OCI-LY3 (cell line): ENCODE measurements around the gene SNAPC2.

Experiments used
- EZH2phosphoT487 ChIP-seq: fragments of 200-600 bp; shearing (Covaris generic); IDR thresholded peaks from 2 replicates; pipeline ENCODE4 v1.6.1; 2018; ENCODE audit warnings: antibody characterized with exemption, mixed run types, low read depth
- TF ChIP-seq, protein P1 (sequence below): fragments of 200-600, 300-600 bp; sonication (generic); IDR thresholded peaks from 2 replicates; pipeline ENCODE4 v1.5.1; 2014; ENCODE audit warnings: antibody characterized with exemption, low read length, low read depth

DNA sequence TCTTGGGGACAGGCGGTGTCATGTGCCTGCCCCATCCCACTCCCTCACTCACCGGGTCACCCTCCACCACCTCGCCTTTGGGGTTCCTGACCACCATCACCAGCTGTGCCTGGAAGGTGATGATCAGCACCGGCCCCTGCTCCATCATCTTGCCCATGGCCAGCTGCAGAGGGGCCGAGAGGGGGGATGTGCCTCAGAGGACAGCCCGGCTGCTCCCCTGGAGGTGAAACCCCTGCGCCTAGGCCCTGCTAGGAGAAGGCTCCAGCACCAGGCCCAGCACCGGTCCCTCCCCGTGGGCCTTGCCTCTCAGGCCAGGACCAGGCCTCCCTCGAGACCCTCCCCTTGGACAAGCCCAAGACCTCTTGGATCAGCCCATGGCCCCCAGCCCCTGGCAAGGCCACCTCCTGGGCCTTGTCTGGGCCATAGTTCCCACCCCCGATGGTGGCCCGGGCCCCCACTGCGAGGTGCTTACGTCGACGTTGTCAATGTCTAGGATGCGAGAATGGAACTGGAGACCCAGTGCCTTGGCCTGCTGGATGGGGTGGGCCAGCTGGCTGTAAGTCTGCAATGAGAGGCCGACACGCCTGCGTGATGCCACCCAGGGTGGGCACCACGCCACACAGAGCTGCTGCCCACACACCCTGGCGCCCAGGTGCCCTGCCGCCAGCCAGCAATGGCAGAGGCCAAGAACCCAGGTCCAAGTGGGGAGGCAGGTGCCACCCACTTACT, 7.6 kb downstream of the SNAPC2 start:
- no peak for TF ChIP-seq EZH2phosphoT487
- TF ChIP-seq, protein P1, sequence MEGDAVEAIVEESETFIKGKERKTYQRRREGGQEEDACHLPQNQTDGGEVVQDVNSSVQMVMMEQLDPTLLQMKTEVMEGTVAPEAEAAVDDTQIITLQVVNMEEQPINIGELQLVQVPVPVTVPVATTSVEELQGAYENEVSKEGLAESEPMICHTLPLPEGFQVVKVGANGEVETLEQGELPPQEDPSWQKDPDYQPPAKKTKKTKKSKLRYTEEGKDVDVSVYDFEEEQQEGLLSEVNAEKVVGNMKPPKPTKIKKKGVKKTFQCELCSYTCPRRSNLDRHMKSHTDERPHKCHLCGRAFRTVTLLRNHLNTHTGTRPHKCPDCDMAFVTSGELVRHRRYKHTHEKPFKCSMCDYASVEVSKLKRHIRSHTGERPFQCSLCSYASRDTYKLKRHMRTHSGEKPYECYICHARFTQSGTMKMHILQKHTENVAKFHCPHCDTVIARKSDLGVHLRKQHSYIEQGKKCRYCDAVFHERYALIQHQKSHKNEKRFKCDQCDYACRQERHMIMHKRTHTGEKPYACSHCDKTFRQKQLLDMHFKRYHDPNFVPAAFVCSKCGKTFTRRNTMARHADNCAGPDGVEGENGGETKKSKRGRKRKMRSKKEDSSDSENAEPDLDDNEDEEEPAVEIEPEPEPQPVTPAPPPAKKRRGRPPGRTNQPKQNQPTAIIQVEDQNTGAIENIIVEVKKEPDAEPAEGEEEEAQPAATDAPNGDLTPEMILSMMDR, result no peak
